HepG2 (cell line): ENCODE results near the gene ELF1. TPM values are rescaled to one million over a fixed set of nuclear protein-coding genes. Genes with fewer than 3 reads are reported as not detected.
A peak's percentile ranks its signal among the peaks of the same experiment; 100 is the strongest.

Source experiments
- BCL6 ChIP-seq: IDR thresholded peaks from 2 replicates; pipeline ENCODE4 v1.6.1; 2016; ENCODE audit warnings: missing genetic modification reagents, missing compliant biosample characterization
- FOXC1 ChIP-seq: sonication (generic); formaldehyde crosslinking; IDR thresholded peaks from 2 replicates; pipeline ENCODE4 v1.8.0; 2022; ENCODE audit warnings: mild to moderate bottlenecking, missing genetic modification reagents, borderline replicate concordance
- FOXP1 ChIP-seq, 2 experiments: fragments of 450-650 bp in 1 of 2; IDR thresholded peaks; 2 replicates each; pipeline ENCODE4 v1.6.1; 2017 to 2018; ENCODE audit warnings: antibody characterized with exemption in 1 of 2
- GABPA ChIP-seq, 2 experiments: IDR thresholded peaks; 2 replicates each; pipeline ENCODE4 v1.6.1; 2011 to 2016; ENCODE audit warnings: low read depth in 2 of 2, low read length in 1 of 2, missing biosample characterization in 1 of 2, missing genetic modification characterization in 1 of 2
- HOXA7 ChIP-seq: sonication (generic); formaldehyde crosslinking; IDR thresholded peaks from 2 replicates; pipeline ENCODE4 v1.8.1; 2022; ENCODE audit warnings: mild to moderate bottlenecking, missing genetic modification reagents, moderate library complexity
- IRF2 ChIP-seq: IDR thresholded peaks from 2 replicates; pipeline ENCODE4 v1.6.1; 2018; ENCODE audit warnings: missing genetic modification reagents, missing compliant biosample characterization
- ISL2 ChIP-seq: sonication (generic); formaldehyde crosslinking; IDR thresholded peaks from 2 replicates; pipeline ENCODE4 v1.5.0; 2020; ENCODE audit warnings: missing genetic modification reagents
- MBD4 ChIP-seq: IDR thresholded peaks from 2 replicates; pipeline ENCODE4 v1.6.1; 2012; ENCODE audit warnings: low read length, inconsistent platforms, borderline replicate concordance
- MTA1 ChIP-seq: sonication (generic); formaldehyde crosslinking; IDR thresholded peaks from 2 replicates; pipeline ENCODE4 v1.4.0; 2020; ENCODE audit warnings: missing genetic modification reagents, mild to moderate bottlenecking, borderline replicate concordance
- NR2F1 ChIP-seq, 2 experiments: fragments of 450-650 bp in 1 of 2; formaldehyde crosslinking in 1 of 2; IDR thresholded peaks; 2 replicates each; pipeline versions ENCODE4 v1.5.0 to v1.6.1; 2016 to 2020; ENCODE audit warnings: mild to moderate bottlenecking in 1 of 2, missing compliant biosample characterization in 1 of 2, missing genetic modification reagents in 1 of 2, moderate library complexity in 1 of 2
- SETDB1 ChIP-seq: sonication (generic); formaldehyde crosslinking; IDR thresholded peaks from 2 replicates; pipeline ENCODE4 v1.5.1; 2020; ENCODE audit warnings: missing genetic modification reagents, mild to moderate bottlenecking, borderline replicate concordance
- SOX6 ChIP-seq, 2 experiments: fragments of 450-650 bp in 1 of 2; sonication (generic) in 1 of 2; formaldehyde crosslinking in 1 of 2; IDR thresholded peaks; 2 replicates each; pipeline versions ENCODE4 v1.4.0 to v1.6.1; 2017 to 2020; ENCODE audit warnings: antibody characterized with exemption in 1 of 2, mild to moderate bottlenecking in 1 of 2, missing genetic modification reagents in 1 of 2
- STAT5B ChIP-seq: sonication (generic); formaldehyde crosslinking; IDR thresholded peaks from 2 replicates; pipeline ENCODE4 v1.4.0; 2020; ENCODE audit warnings: missing genetic modification reagents
- ZBTB2 ChIP-seq: sonication (generic); formaldehyde crosslinking; IDR thresholded peaks from 2 replicates; pipeline ENCODE4 v1.8.0; 2022; ENCODE audit warnings: low read depth, missing genetic modification reagents
- ZFP37 ChIP-seq: sonication (generic); formaldehyde crosslinking; IDR thresholded peaks from 2 replicates; pipeline ENCODE4 v1.4.0; 2020; ENCODE audit warnings: missing genetic modification reagents, borderline replicate concordance
- ZFY ChIP-seq: sonication (generic); formaldehyde crosslinking; IDR thresholded peaks from 2 replicates; pipeline ENCODE4 v1.4.0; 2020; ENCODE audit warnings: missing genetic modification reagents
- ZNF12 ChIP-seq: sonication (generic); formaldehyde crosslinking; IDR thresholded peaks from 2 replicates; pipeline ENCODE4 v1.5.0; 2020; ENCODE audit warnings: missing genetic modification reagents
- ZNF20 ChIP-seq: sonication (generic); formaldehyde crosslinking; IDR thresholded peaks from 2 replicates; pipeline ENCODE4 v1.4.0; 2020; ENCODE audit warnings: mild to moderate bottlenecking, moderate library complexity, missing genetic modification reagents
- ZNF343 ChIP-seq: sonication (generic); formaldehyde crosslinking; IDR thresholded peaks from 2 replicates; pipeline ENCODE4 v1.4.0; 2020; ENCODE audit warnings: mild to moderate bottlenecking, missing genetic modification reagents
- ZNF776 ChIP-seq: sonication (generic); formaldehyde crosslinking; IDR thresholded peaks from 2 replicates; pipeline ENCODE4 v1.4.0; 2020; ENCODE audit warnings: mild to moderate bottlenecking, missing genetic modification reagents
- polyA plus RNA-seq, 8 experiments: library from polyadenylated mRNA; depleted of rRNA in 3 of 8; stranded (reverse) in 7 of 8; unstranded in 1 of 8; fragments of >200 nt; fragmentation: Illumina TruSeq in 4 of 8; extraction: Trizol in 4 of 8; gene quantifications; 2 replicates each; pipeline versions ENCODE4 v1.2.1 to v1.2.3, GENCODE V29; 2011 to 2016; ENCODE audit warnings: low read depth in 4 of 8, missing spikeins in 1 of 8, mixed read lengths in 1 of 8; ENCODE audit not compliant: insufficient read depth in 1 of 8
- total RNA-seq, 5 experiments: library from RNA; depleted of rRNA; stranded (reverse); fragments of >200 nt; fragmentation: Illumina TruSeq; extraction: Trizol; gene quantifications; 2 replicates each; pipeline ENCODE4 v1.2.3, GENCODE V29; 2016; ENCODE audit warnings: low read depth in 1 of 5
- TF ChIP-seq, protein P1 (sequence below): sonication (generic); formaldehyde crosslinking; IDR thresholded peaks from 2 replicates; pipeline ENCODE4 v1.5.0; 2020; ENCODE audit warnings: missing genetic modification reagents

ELF1 gene
- total and polyA plus RNA-seq, 2 of the 13 experiments (the other 11 are each of a cell fraction or from before 2014, with no cell fraction given): 24.6 to 71.5 TPM

- TF ChIP-seq FOXP1 (IDR thresholded peaks at IDR 0.05): 0 out of 2 replicates have a peak, but pooled peaks have one; percentile 32
- TF ChIP-seq FOXP1 (CRISPR knock-in tag; IDR thresholded peaks at IDR 0.05): no peak
- 0 out of 4 replicates have a peak, but pooled peaks of 1 of the 2 experiments have one; percentile 21 for TF ChIP-seq NR2F1 (CRISPR knock-in tag; IDR thresholded peaks at IDR 0.05)
- no peak for TF ChIP-seq SETDB1 (CRISPR knock-in tag)
- TF ChIP-seq HOXA7: no peak
- TF ChIP-seq, protein P1, sequence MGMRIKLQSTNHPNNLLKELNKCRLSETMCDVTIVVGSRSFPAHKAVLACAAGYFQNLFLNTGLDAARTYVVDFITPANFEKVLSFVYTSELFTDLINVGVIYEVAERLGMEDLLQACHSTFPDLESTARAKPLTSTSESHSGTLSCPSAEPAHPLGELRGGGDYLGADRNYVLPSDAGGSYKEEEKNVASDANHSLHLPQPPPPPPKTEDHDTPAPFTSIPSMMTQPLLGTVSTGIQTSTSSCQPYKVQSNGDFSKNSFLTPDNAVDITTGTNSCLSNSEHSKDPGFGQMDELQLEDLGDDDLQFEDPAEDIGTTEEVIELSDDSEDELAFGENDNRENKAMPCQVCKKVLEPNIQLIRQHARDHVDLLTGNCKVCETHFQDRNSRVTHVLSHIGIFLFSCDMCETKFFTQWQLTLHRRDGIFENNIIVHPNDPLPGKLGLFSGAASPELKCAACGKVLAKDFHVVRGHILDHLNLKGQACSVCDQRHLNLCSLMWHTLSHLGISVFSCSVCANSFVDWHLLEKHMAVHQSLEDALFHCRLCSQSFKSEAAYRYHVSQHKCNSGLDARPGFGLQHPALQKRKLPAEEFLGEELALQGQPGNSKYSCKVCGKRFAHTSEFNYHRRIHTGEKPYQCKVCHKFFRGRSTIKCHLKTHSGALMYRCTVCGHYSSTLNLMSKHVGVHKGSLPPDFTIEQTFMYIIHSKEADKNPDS (CRISPR knock-in tag): 0 out of 2 replicates have a peak, but pooled peaks have one; percentile 89
- TF ChIP-seq ZNF20 (CRISPR knock-in tag): 0 out of 2 replicates have a peak, but pooled peaks have one; percentile 1
- peak; percentile 86 for TF ChIP-seq ZFY
- TF ChIP-seq MBD4: no peak
- peak; percentile 91; the same call in 1 of the 2 replicates for TF ChIP-seq IRF2 (CRISPR knock-in tag)
- TF ChIP-seq SOX6 (IDR thresholded peaks at IDR 0.05): no peak
- peak; percentile 52 for TF ChIP-seq SOX6 (CRISPR knock-in tag; IDR thresholded peaks at IDR 0.05)
- no peak for TF ChIP-seq ZNF776 (CRISPR knock-in tag)
- no peak for TF ChIP-seq GABPA (IDR thresholded peaks at IDR 0.05; ENCODE audit: low read depth, low read length)
- TF ChIP-seq GABPA (CRISPR knock-in tag; IDR thresholded peaks at IDR 0.05; ENCODE audit: low read depth): peak; percentile 21; the same call in 1 of the 2 replicates
- 0 out of 2 replicates have a peak, but pooled peaks have one; percentile 41 for TF ChIP-seq MTA1 (CRISPR knock-in tag)
- TF ChIP-seq ZNF12 (CRISPR knock-in tag): 0 out of 2 replicates have a peak, but pooled peaks have one; percentile 28
- TF ChIP-seq STAT5B: no peak
- 0 out of 2 replicates have a peak, but pooled peaks have one; percentile 12 for TF ChIP-seq ZBTB2 (CRISPR knock-in tag)
- TF ChIP-seq ZNF343 (CRISPR knock-in tag): no peak; the same call in 1 of the 2 replicates
- TF ChIP-seq FOXC1 (CRISPR knock-in tag): no peak; the same call in 1 of the 2 replicates
- TF ChIP-seq ZFP37 (CRISPR knock-in tag): no peak
- peak; percentile 50 for TF ChIP-seq ISL2 (CRISPR knock-in tag)
- no peak; the same call in 1 of the 2 replicates for TF ChIP-seq BCL6 (CRISPR knock-in tag)
These were observed 42.2 kb upstream of the ELF1 start, which contains the start of gene WBP4 (continued) for GRCh38 chr13:41061075-41061913.
